GM12874 (cell line): ENCODE measurements around the gene USP17L27.
"Not testable (repeated sequence)": the region's sequence is repeated elsewhere in the genome, so short reads cannot be mapped to it uniquely, and the experiment has no call there.

Experiments
- CTCF ChIP-seq: IDR thresholded peaks from 2 replicates; pipeline ENCODE4 v1.5.1; 2011; ENCODE audit warnings: low read depth, mild to moderate bottlenecking, control low read depth, low read length, moderate library complexity; ENCODE audit not compliant: insufficient read depth

The USP17L27 gene

GRCh38 chr4:9362829-9363228 lies 18.9 kb downstream of the USP17L27 start, which contains the start of gene USP17L30:
Gene USP17L30 (plus strand): TSS chr4:9363129. CDS start chr4:9363129, 0 bp downstream.
- TF ChIP-seq CTCF: not testable (repeated sequence)

- no peak for TF ChIP-seq CTCF
Observed at GRCh38 chr4:9384126-9384525, 40.2 kb downstream of the USP17L27 start.
